Stimulated activated CD8-positive, alpha-beta memory T cell treated with anti-CD3 and anti-CD28 coated beads, Interleukin-12 subunit alpha, Interleukin-12 subunit beta, amount 100 ng/mL, for 24 hours (primary cell): ENCODE results near the gene CCBE1.
"Not testable (repeated sequence)": the region's sequence is repeated elsewhere in the genome, so short reads cannot be mapped to it uniquely, and the experiment has no call there.

Experiments used
- DNase-seq: peaks from one replicate; pipeline ENCODE4 v3.0.0-alpha.2; 2020; ENCODE audit errors: extremely low read depth

Gene CCBE1

DNA sequence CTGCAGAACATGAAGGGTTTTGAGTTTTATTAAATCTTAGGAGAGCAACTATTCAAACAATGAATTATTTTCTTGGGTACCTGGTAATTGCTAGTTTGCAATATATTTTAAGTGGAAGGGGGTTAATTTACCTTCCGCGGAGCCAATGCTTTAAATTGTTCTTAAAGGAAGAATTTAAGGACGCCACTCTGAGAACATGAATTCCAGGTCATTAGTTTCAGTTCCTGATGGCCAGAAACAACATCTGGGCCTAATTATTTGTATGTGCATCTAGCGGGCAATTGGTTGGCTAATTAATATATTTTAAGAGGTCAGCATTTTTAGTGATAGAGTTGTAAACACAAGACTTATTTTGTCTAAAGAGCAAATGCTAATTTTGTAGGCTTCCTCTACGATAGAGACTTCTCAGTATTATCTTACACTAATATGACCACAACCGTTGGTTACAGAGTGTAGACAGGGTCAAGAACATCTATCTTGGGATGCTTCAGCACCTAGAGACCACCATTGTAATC lies 40.8 kb downstream of the CCBE1 start:
- no peak for DNase-seq

DNA sequence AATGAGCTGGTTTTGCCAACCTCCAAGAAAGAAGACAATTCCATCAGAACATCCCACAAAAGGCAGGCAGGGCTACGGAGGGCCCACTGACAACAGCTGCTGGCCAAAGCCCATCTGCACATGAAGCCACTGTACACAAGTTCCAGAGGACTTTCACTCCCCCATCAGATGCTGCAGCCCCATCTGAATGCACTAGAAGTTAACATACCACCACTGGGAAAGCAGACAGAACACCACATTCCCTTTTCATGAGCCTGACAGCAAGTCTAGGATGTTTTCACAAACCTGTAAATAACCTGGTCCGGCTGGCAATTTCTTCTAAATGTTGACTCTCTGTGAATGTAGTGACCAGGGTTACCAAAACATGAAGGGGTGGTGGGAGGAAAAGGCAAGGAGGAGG lies 41.5 kb downstream of the CCBE1 start:
- no peak for DNase-seq

DNA sequence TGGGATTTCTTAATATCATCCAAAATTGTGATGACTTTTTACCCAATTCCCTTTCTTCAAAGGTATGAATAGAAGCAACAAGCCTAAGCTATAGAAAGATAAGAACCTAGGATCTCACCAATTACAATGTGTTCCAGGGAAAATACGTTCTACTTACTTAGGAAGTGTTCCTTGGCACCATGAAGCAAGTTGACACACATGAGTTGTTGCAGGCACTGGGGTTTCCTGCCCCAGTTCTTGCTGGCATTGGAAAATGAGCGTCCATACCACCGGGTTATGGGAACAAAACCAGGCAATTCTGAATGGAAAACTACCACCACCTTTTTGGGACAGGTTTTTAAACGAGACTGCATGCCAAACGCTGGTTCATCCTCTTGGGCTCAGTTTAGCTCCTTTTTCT lies 46.2 kb downstream of the CCBE1 start:
- DNase-seq: no peak

DNA sequence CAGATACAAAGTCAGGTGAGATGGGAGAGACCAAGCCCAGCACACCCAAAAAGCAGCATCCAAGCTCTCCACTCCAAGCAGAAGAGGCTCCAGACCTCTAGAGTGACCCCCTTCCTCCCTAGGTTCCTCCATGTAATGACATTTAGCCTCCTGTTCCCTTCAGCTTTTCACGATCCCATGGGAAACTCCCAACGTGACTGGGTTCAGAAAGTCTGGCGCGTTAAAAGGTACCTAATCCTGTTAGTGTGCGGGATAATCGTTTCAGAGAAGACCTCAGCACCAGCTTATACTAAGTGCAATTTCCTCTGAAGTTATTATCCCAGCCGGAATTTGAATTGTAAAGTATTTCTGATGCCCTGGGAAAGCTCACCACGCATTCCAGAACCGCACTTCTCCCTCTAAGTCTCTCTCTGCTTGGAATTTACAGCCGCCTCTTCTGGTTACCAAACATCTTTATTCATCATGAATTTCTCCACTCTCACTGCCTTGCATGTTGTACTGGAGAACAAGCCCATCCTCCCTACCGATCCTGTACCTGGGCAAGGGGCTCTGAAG lies 46.9 kb downstream of the CCBE1 start:
- no peak for DNase-seq

DNA sequence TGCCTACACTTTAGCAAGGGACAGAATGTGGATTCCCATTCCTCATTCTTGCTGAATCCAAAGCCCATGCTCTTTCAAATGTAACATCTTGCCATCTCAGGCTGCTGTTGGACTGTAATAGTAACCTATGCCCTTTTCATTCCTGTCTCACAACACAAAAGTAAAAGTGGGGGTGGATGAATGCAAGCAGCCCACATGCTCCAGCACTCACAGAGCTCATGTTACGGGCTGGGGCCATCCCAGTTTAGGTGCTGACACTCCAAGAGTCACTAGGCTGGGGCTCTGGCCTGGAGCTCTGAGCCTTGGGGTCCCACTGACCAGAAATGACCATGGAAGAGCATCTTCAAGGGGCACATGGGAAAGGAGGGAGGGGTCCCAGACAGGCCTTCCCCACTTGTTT lies 47.6 kb downstream of the CCBE1 start:
- no peak for DNase-seq

DNA sequence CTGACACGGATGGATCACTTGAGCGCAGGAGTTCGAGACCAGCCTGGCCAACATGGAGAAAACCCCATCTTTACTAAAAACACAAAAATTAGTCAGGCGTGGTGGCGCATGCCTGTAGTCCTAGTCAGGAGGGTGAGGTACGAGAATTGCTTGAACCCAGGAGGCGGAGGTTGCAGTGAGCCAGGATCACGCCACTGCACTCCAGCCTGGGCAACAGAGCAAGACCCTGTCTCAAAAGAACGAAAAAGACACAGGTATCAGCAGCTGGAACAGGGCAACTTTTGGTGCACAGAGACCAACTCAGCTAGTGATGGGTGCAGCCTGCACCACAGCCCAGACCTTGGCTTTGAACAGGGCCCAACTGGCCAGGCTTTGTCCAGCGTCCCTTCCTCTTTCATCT lies 48.8 kb downstream of the CCBE1 start:
- not testable (repeated sequence) for DNase-seq

DNA sequence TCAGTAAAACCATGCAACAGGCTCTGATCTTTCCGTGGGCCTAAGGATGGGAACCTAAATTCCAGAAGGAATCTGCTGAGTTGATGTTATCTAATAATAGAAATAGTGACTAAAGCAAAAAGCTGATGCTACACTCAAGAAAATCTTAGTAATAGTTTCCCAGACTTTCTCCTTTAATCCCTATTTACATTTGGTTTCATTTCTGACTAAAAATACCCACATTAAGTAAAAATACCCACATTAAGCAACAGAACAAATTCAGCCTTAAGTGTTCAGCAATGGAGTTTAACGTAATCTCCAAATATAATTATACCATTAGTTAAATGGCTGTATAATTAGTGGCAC lies 50.3 kb downstream of the CCBE1 start:
- DNase-seq: no peak

DNA sequence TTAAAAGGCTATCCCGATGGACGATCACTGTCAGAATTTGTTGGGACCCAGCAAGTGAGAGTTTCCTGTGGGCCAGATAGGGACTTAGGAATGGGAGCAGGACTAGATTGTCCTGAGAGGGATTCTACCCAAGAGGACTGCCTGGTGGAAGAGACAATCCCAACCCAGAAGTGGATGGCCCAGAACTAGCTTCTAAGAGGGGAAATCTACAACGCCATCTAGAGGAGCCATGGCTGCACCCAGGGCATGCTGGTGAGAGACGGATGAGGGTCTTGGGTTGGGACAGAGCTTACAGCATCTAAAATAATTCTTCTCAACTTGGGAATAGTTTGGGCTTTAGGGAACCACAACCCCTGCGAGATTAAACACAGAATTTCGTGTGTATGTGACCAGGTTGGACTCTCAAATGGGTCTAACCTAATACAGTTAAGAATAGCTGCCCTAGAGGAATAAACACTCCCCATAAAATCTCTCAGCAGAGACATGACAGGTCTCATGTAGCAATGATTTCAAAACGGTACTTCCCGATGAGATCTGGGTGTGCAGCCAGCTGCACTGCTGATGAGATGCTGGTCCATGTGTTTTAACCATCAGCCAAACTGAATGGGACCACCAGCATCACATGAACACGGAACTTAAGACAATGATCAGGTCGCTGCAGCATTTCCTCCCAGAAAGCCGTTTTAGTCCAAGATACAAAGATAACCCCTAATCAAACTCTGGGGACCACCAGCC lies 50.8 kb downstream of the CCBE1 start:
- DNase-seq: no peak

DNA sequence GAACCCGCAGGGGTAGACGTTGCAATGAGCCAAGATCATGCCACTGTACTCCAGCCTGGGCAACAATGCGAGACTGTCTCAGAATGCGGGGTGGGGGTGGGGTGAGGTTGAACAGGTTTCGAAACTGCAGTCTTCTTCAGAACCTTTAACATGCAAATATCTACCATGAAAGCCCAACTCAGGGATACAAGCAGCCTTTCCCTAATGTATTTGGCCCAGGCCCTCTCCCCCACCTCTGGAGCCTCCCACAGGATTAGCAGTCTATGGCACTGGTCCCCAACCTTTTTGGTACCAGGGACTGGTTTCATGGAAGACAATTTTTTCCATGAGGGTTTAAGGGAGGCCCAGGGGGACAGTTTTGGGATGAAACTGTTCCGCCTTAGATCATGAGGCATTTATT lies 53.5 kb downstream of the CCBE1 start:
- DNase-seq: no peak

DNA sequence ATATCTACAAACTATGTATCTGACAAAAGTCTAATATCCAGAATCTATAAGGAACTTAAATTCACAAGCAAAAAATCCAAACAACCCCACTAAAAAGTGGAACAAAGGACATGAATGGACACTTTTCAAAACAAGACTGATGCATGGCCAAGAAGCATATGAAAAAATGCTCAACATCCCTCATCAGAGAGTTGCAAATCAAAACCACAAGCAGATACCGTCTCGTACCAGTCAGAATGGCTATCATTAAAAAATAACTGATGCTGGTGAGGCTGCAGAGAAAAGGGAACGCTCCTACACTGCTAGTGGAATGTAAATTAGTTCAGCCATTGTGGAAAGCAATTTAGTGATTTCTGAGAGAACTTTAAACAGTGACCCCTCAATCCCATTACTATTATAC lies 56.5 kb downstream of the CCBE1 start:
- DNase-seq: no peak

DNA sequence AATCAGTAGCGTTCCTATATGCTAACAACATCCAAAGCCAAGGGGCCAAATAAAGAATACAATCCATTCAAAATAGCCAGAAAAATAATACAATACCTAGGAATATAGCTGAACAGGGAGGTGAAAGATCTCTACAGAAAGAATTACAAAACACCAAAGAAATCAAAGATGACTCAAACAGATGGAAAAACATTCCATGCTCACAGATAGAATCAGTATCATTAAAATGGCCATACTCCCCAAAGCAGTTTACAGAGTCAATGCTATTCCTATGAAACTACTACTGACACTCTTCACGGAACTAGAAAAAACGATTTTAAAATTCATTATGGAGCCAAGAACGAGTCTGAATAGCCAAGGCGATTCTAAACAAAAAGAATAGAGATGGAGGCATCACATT lies 57.4 kb downstream of the CCBE1 start:
- no peak for DNase-seq

DNA sequence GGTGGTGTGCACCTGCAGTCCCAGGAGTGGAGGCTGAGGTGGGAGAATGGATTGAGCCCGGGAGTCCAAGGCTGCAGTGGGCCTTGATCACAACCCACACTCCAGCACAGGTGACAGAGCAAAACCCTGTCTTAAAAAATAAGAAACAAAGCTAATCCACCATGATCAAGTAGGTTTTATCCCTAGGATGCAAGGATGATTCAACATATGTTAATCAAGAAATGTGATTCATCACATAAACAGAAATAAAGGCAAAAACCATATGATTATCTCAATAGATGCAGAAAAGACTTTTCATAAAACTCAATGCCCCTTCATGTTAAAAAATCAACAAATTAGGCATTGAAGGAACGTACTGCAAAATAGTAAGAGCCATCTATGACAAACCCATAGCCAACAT lies 58.1 kb downstream of the CCBE1 start:
- no peak for DNase-seq

DNA sequence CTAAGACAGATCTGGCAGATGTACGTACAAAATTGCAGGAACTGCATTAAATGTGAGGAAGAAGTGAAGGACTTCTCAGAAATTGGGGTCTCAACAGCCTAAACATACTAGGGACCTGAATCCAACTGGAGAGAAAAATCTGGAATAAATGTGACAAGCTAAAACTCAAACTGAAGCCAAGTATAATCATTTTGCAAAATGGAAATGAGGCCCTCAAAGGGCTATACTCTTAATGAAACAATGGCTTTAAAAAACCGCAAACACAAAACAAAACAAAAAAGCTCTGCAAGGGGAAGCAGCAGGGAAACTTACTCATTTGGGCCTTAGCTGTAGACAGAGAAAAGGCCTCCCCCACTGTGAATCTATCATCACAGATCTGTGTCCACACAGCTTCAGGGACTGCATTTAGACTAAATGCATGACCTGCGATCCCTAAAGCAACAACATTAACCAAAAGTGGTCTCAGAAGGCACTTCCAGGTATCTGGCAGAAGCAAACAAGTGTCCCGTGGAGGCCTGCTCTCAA lies 63.2 kb downstream of the CCBE1 start:
- no peak for DNase-seq

DNA sequence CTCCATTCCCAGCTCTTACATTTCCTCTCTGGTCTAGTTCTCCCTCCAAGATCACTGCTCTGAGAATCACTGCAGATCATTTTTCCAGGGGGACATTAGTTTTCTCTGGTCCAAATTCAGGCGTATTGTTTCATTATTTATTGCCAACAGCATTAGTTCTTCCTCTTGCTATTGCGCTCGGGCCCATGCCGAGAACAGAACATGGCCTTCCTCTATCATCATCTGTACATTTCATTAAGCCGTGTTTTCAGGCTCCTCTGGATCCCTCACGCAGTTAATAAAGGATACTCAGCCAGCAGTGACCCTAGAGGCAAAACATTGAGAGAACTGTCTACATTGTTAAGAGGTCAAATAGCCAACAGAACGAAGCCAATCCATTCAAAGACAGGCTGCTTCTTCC lies 63.9 kb downstream of the CCBE1 start:
- DNase-seq: no peak

DNA sequence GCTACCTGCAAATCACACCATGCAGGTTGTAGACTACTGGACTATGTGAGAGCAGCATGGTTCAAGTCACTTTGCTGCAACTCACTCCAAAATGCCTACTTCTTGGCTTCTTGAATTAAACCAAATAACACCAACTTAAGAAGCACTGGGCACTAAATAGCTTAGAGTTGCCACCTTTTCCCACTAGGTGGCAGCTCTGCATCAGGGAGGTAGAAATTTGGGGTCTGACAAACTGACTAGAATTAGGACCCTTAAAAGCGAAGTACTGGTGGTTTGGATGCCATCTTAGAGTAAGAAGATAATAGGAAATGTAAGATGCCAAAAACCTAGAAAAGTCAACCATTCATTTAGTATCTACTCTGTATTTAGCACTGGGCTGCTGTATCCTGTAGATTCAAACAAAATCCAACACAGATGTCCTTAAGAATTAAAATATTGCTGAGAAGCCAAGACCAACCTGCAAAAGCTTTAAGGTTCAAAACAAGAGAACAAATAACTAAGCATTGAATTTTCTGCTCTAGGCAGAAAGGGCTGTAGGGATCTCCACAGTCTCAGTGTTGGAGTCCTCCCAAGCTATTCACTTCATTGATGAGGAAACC lies 65.5 kb downstream of the CCBE1 start:
- no peak for DNase-seq

DNA sequence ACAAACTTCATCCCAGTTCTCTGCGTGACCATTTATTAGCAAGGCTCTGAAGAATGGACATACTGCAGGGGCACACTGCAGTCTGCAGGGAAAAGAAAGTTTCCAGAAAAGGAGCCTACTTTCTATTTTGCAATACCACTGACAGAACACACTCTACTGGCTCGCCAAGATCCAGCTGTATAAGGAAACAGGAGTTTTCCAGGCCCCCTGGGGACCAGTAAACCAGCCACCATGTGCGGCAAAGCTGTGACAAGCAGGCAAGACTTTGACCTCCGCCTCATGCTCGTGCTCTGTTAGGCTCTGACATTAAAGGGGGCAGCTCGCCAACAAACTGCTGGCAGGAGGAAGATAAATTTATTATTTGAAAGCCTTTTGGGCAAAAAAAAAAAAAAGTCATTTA lies 67.3 kb downstream of the CCBE1 start:
- DNase-seq: no peak

DNA sequence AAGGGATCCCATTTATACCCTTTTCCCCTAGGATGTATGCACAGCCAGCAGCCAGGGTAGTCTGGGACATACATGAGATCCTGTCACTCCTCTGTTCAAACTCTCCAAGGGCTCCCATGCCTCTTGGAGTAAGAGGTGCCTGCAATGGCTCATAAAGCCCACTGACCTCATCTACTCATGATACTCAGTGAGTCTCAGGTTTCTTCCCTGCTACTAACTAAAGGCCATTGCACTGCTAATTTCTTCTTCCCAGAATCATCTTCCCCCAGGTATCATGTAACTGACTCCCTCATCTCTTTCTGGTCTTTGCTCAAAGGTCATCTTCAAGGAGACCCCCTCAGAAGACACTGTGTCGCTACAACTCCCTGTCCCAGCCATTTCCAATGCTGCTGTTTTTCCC lies 68.2 kb downstream of the CCBE1 start:
- DNase-seq: no peak

DNA sequence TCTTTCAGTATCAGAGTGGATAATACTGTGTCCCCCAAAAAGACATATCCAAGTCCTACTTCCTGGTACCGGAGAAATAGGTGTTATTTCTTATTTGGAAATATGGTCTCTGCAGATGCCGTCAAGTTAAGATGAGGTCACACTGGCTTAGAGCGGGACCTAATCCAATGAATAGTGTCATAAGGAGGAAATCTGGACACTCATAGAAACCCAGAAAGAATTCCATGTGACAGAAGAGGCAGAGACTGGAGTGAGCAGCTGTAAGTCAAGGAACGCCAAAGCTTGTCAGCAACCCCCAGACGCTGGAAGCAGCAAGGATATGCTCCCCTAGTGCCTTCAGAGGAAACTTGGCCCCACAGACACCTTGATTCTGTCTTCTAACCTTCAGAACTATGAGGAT lies 69.8 kb downstream of the CCBE1 start:
- DNase-seq: no peak

DNA sequence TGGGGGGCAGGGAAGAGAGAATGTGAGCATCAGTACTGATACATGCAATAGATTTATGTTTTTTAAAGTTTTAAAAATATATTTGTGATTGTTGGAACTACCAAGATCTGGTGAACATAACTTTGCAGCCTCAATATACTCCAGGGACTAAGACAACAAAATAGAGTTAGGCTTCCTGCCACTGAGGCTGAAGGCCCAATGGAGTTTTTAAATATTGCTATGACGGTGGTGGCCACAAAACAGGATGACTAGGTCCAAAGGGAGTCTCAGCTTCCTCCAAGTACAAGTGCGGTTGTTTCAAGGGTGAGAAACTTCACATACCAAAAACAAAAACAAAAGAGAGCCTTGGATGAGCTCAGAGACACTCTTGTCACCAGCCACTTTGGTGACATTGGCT lies 72.9 kb downstream of the CCBE1 start:
- no peak for DNase-seq

DNA sequence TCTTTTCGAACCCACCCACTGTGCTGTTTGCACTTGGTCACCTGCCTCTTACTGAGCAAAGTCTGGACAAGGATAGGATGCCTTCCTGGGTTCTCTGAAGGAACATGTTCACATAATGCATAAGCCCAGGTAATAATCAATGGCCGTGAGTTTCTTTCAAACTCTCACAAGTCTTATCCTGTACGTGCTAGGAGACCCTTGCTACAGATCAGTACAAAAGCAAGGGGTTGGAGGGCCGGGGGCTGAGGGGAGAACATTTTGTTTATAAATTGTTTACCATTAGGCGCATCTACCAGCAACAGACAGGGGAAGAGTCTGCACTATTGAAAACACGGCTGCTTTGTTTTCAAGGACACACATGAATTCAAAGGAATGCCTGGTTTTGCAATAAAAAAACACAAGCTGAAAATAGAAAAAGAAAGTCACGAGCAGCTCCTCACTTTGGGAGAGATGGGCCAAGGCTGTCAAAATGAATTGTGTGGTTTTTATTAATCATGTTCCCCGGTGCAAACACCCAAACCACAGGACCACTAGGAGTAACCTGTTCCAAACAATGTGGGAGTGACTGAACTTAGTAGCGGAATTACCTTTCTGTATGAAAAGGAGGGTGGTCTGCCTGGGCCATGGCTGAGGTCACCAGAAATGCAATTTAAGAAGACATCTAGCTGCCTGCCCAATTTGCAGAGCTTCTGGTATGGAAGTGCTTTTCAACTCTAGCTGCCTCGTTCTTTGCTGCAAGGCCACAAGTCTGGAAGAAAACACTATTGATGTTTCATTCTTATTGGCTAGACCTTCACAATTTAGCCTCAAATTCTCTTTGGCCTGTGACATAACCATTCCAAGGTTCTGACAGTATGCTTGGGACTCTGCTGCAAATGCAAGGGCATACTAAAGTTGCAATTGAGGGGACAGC lies 73.5 kb downstream of the CCBE1 start:
- DNase-seq: no peak

DNA sequence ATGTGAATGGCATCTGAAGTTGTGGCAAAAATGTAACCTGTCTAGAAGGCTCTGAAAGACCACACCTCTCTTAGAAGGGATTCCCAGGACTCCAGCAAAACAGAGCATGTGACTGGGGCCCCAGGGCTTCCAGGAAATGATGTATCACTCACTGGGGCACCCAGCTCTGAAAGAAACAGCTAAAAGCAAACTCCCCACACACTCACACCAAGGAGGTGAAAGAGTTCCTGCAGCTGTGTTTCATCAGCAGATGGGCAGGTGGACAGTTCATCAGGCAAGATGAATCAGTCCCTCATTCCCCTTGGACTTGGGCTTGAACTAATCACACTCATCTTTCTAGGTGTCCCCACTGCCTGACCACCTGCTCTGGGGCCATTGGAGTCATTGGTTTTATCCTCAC lies 76.2 kb downstream of the CCBE1 start:
- no peak for DNase-seq

DNA sequence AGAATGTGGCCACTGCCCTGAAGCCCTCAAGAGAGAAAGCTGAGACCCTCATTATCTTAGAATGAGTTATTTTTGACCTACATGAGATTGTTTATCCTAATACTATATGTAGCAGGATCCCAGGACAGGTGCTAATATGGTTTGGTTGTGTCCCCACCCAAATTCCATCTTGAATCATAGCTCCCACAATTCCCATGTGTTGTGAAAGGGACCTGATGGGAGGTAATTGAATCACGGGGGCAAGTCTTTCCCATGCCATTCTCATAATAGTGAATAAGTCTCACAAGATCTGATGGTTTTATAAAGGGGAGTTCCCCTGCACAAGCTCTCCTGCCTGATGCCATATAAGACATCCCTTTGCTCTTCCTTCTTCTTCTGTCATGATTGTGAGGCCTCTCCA lies 76.8 kb downstream of the CCBE1 start:
- DNase-seq: no peak
